Fibroblast of peridontal ligament (primary cell): Measurements from ENCODE around the gene SCMH1.

Experiments used
- DNase-seq: peaks from one replicate; pipeline ENCODE4 v3.0.0-alpha.2; 2010; ENCODE audit errors: extremely low read depth

Gene SCMH1

GRCh38 chr1:41025979-41026819 is 215.9 kb downstream of the SCMH1 start:
- no peak for DNase-seq

GRCh38 chr1:41024953-41025352 is 217.2 kb downstream of the SCMH1 start:
- no peak for DNase-seq

GRCh38 chr1:41023279-41023990 is 218.7 kb downstream of the SCMH1 start:
- peak; percentile 25 for DNase-seq

GRCh38 chr1:41022424-41022823 is 219.7 kb downstream of the SCMH1 start:
- DNase-seq = no peak

GRCh38 chr1:41021526-41022308 is 220.4 kb downstream of the SCMH1 start, which contains the start of gene SLFNL1:
TSS of gene SLFNL1 (minus strand) at chr1:41021725. CDS start at chr1:41020660, 1,065 bp downstream.
- DNase-seq = no peak

GRCh38 chr1:41020654-41021053 is 221.5 kb downstream of the SCMH1 start:
- DNase-seq = no peak

- DNase-seq = no peak
Measured at GRCh38 chr1:41020109-41020576, 222.0 kb downstream of the SCMH1 start.

- DNase-seq = no peak
Measured at GRCh38 chr1:41019353-41019745, 222.8 kb downstream of the SCMH1 start.

GRCh38 chr1:41018018-41018410 is 224.1 kb downstream of the SCMH1 start:
- no peak for DNase-seq

- DNase-seq = no peak
Measured at GRCh38 chr1:41017141-41018017, 224.7 kb downstream of the SCMH1 start.

GRCh38 chr1:41015897-41016470 is 226.1 kb downstream of the SCMH1 start:
- no peak for DNase-seq

- no peak for DNase-seq
Measured at GRCh38 chr1:41015281-41015896, 226.7 kb downstream of the SCMH1 start.

GRCh38 chr1:41014871-41015270 is 227.2 kb downstream of the SCMH1 start:
- no peak for DNase-seq

- no peak for DNase-seq
Measured at GRCh38 chr1:41013796-41014195, 228.3 kb downstream of the SCMH1 start.

- DNase-seq = no peak
Measured at GRCh38 chr1:41013024-41013423, 229.1 kb downstream of the SCMH1 start.

GRCh38 chr1:41010345-41010744 is 231.8 kb downstream of the SCMH1 start:
- no peak for DNase-seq

- DNase-seq = no peak
Measured at GRCh38 chr1:41009466-41009865, 232.6 kb downstream of the SCMH1 start.

- no peak for DNase-seq
Measured at GRCh38 chr1:41006942-41007865, 234.9 kb downstream of the SCMH1 start.

- DNase-seq = no peak
Measured at GRCh38 chr1:41005876-41006275, 236.2 kb downstream of the SCMH1 start.
